ENCODE data around the gene AFF3.

Gene AFF3

GRCh38 chr2:99883358-99883757 is 259.0 kb downstream of the AFF3 start:
- no peak for DNase-seq (ENCODE audit: extremely low spot score)
- ChIA-PET POLR2A (no interaction called here), CTCF (no interaction called here)
- no peak for TF ChIP-seq CTCF (IDR thresholded peaks at IDR 0.05; ENCODE audit: control extremely low read depth, extremely low read depth, low read depth, missing control alignments)

GRCh38 chr2:99881901-99882591 is 260.3 kb downstream of the AFF3 start:
- CTCF ChIA-PET, result interaction anchor here (1.0 to 1.3 kb wide), 2 partner anchors 11 to 17 kb away, joined by 3 to 4 read pairs; no protein-coding TSS in a partner anchor

GRCh38 chr2:99880964-99881294 is 261.5 kb downstream of the AFF3 start:
- CTCF ChIA-PET, result interaction anchor here (0.6 kb wide), 1 partner anchor 94 kb away, joined by 3 read pairs; no protein-coding TSS in a partner anchor
- POLR2A ChIA-PET, result no interaction called here
- no peak for TF ChIP-seq CTCF (IDR thresholded peaks at IDR 0.05; ENCODE audit: control extremely low read depth, extremely low read depth, low read depth, missing control alignments)
- DNase-seq (ENCODE audit: extremely low spot score), result no peak

More at GRCh38 chr2:99881901-99882591, 260.3 kb downstream of the AFF3 start:
- no peak for TF ChIP-seq CTCF (IDR thresholded peaks at IDR 0.05; ENCODE audit: control extremely low read depth, extremely low read depth, low read depth, missing control alignments)
- DNase-seq (ENCODE audit: extremely low spot score), result no peak
- POLR2A ChIA-PET, result no interaction called here

- CTCF ChIA-PET, result interaction anchor here (0.6 kb wide), 1 partner anchor 94 kb away, joined by 3 read pairs; no protein-coding TSS in a partner anchor
- POLR2A ChIA-PET, result no interaction called here
- no peak for DNase-seq (ENCODE audit: extremely low spot score)
- no peak for TF ChIP-seq CTCF (IDR thresholded peaks at IDR 0.05; ENCODE audit: control extremely low read depth, extremely low read depth, low read depth, missing control alignments)
These were observed 262.0 kb downstream of the AFF3 start for GRCh38 chr2:99880148-99880963.

- ChIA-PET POLR2A (no interaction called here), CTCF (interaction anchor here (0.6 to 1.1 kb wide), 2 partner anchors 31 to 33 kb away, joined by 3 read pairs; no protein-coding TSS in a partner anchor)
- no peak for TF ChIP-seq CTCF (IDR thresholded peaks at IDR 0.05; ENCODE audit: control extremely low read depth, extremely low read depth, low read depth, missing control alignments)
- no peak for DNase-seq (ENCODE audit: extremely low spot score)
These were observed 262.9 kb downstream of the AFF3 start for GRCh38 chr2:99879481-99879880.

- CTCF ChIA-PET, result interaction anchor here (0.6 to 1.1 kb wide), 3 partner anchors 11 to 34 kb away, joined by 3 read pairs; no protein-coding TSS in a partner anchor
- TF ChIP-seq CTCF (IDR thresholded peaks at IDR 0.05; ENCODE audit: control extremely low read depth, extremely low read depth, low read depth, missing control alignments), result no peak
- POLR2A ChIA-PET, result no interaction called here
- DNase-seq (ENCODE audit: extremely low spot score), result no peak
These were observed 263.6 kb downstream of the AFF3 start for GRCh38 chr2:99878581-99879350.
